Neural cell (in vitro differentiated cells): Measurements from ENCODE around the gene DNAH17.

Source experiments
- EZH2 ChIP-seq: fragments of 200-600, 300-800 bp; shearing (Covaris generic), sonication (generic); IDR thresholded peaks from 2 replicates; pipeline ENCODE4 v1.6.1; 2014; ENCODE audit warnings: antibody characterized with exemption, low read length, borderline replicate concordance, mild to moderate bottlenecking; ENCODE audit not compliant: insufficient read depth, poor library complexity, severe bottlenecking
- MXI1 ChIP-seq: fragments of 450-650 bp; conservative IDR thresholded peaks from 2 replicates; pipeline ENCODE4 v1.6.1; 2014; ENCODE audit warnings: antibody characterized with exemption, mild to moderate bottlenecking; ENCODE audit not compliant: poor library complexity, severe bottlenecking
- POLR2AphosphoS5 ChIP-seq: IDR thresholded peaks from 2 replicates; pipeline ENCODE4 v1.6.1; 2012
- RAD21 ChIP-seq: fragments of 450-650 bp; conservative IDR thresholded peaks from 2 replicates; pipeline ENCODE4 v1.6.1; 2014; ENCODE audit warnings: antibody characterized with exemption, mild to moderate bottlenecking, moderate library complexity
- SMC3 ChIP-seq: fragments of 450-650 bp; conservative IDR thresholded peaks from 2 replicates; pipeline ENCODE4 v1.6.1; 2014; ENCODE audit warnings: antibody characterized with exemption, mild to moderate bottlenecking, moderate library complexity; ENCODE audit not compliant: poor library complexity
- TAF1 ChIP-seq: IDR thresholded peaks from 2 replicates; pipeline ENCODE4 v1.6.1; 2012; ENCODE audit warnings: low read depth
- TF ChIP-seq, protein P1 (sequence below): fragments of 450-650 bp; IDR thresholded peaks from 2 replicates; pipeline ENCODE4 v1.5.1; 2014; ENCODE audit warnings: antibody characterized with exemption, mild to moderate bottlenecking, moderate library complexity; ENCODE audit not compliant: poor library complexity, severe bottlenecking

- no peak for TF ChIP-seq TAF1
- TF ChIP-seq SMC3 = no peak
- TF ChIP-seq POLR2AphosphoS5 = no peak
- TF ChIP-seq EZH2 = no peak
- no peak for TF ChIP-seq MXI1
- TF ChIP-seq, protein P1, sequence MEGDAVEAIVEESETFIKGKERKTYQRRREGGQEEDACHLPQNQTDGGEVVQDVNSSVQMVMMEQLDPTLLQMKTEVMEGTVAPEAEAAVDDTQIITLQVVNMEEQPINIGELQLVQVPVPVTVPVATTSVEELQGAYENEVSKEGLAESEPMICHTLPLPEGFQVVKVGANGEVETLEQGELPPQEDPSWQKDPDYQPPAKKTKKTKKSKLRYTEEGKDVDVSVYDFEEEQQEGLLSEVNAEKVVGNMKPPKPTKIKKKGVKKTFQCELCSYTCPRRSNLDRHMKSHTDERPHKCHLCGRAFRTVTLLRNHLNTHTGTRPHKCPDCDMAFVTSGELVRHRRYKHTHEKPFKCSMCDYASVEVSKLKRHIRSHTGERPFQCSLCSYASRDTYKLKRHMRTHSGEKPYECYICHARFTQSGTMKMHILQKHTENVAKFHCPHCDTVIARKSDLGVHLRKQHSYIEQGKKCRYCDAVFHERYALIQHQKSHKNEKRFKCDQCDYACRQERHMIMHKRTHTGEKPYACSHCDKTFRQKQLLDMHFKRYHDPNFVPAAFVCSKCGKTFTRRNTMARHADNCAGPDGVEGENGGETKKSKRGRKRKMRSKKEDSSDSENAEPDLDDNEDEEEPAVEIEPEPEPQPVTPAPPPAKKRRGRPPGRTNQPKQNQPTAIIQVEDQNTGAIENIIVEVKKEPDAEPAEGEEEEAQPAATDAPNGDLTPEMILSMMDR = no peak
- no peak for TF ChIP-seq RAD21
These were observed 74.5 kb downstream of the DNAH17 start for GRCh38 chr17:78502611-78503148.
